Prostate gland (tissue), 2 donors: ENCODE measurements around the gene MRPL53. TPM values are rescaled to one million over a fixed set of nuclear protein-coding genes. Genes with fewer than 3 reads are reported as not detected.

Source experiments
- DNase-seq: peaks from one replicate; pipeline ENCODE4 v3.0.0-alpha.2; 2019; ENCODE audit warnings: low spot score
- H3K27ac ChIP-seq, 2 donors: fragments of 200-600 bp; sonication (generic); 2 replicates each; pipeline ENCODE4 v1.5.1; 2017 to 2019
- H3K27me3 ChIP-seq: fragments of 200-600 bp; sonication (generic); replicated peaks from 2 replicates; pipeline ENCODE4 v1.5.1; 2019; ENCODE audit not compliant: insufficient read depth
- H3K36me3 ChIP-seq, 2 donors: fragments of 200-600 bp; sonication (generic); 1 replicate in 1 of 2; 2 replicates in 1 of 2; pipeline versions ENCODE4 v1.5.1 to v1.8.1; 2017 to 2019
- H3K4me1 ChIP-seq: fragments of 200-600 bp; sonication (generic); replicated peaks from 2 replicates; pipeline ENCODE4 v1.5.1; 2019
- H3K4me3 ChIP-seq, 2 donors: fragments of 200-600 bp; sonication (generic); 2 replicates each; pipeline ENCODE4 v1.5.1; 2017 to 2019
- H3K9me3 ChIP-seq: fragments of 200-600 bp; sonication (generic); 2 replicates; pipeline ENCODE4 v1.5.1; 2017
- POLR2A ChIP-seq: fragments of 450-650 bp; IDR thresholded peaks from one replicate; pipeline ENCODE4 v1.6.1; 2016; ENCODE audit warnings: antibody characterized with exemption, mild to moderate bottlenecking
- POLR2AphosphoS5 ChIP-seq: sonication (generic); formaldehyde crosslinking; IDR thresholded peaks from one replicate; pipeline ENCODE4 v1.6.1; 2017; ENCODE audit warnings: antibody characterized with exemption
- WGBS: methylation state at CpG from one replicate; pipeline ENCODE4 v1.1.5; 2018; 5-methylcytosine and 5-hydroxymethylcytosine counted together
- intact Hi-C: fragments of 100-400 bp; cut with DNase I; formaldehyde crosslinking; loops from one replicate; pipeline ENCODE4 v1.14.2; 2022
- total RNA-seq, 2 donors: library from RNA; depleted of rRNA; stranded (reverse); fragments of >200 nt; gene quantifications; one replicate each; pipeline ENCODE4 v1.1.0, GENCODE V29; 2016
- TF ChIP-seq, protein P1 (sequence below), 4 experiments: fragments of 200-600 bp in 2 of 4; fragments of 450-650 bp in 2 of 4; sonication (generic) in 2 of 4; IDR thresholded peaks; 1 replicate in 3 of 4; 2 replicates in 1 of 4; pipeline ENCODE4 v1.5.1; 2016 to 2019; ENCODE audit warnings: antibody characterized with exemption in 4 of 4, mild to moderate bottlenecking in 2 of 4, moderate library complexity in 2 of 4

Gene MRPL53
- total RNA-seq, 2 donors from 2014 or later = 28.2 to 63.3 TPM

DNA sequence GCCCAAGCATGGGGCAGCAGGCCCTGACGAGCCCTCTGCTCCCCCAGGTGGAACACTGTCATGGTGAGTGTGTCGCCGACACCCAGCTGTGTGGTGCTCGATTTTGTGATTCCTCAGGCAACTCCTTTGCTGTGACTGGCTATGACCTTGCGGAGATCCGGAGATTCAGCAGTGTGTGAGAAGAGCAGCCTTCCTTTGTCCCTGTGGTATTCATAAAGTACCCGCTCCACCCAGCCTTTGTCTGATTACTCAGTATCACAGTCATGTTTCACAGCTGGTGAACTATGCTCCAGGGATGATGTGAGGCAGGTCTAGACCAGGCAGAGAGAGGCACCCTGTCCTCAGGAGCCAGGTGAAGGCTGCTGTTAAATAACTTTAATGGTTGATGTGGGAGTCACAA is 47.0 kb downstream of the MRPL53 start:
- intact Hi-C loops = no loop called here
- H3K27ac ChIP-seq = no peak overlapping the region
- no peaks in the 10 kb centered on the region for H3K9me3 ChIP-seq
- DNase-seq = no peak
- no peaks in the 10 kb centered on the region for H3K27me3 ChIP-seq
- no peak for TF ChIP-seq POLR2A
- TF ChIP-seq, protein P1, sequence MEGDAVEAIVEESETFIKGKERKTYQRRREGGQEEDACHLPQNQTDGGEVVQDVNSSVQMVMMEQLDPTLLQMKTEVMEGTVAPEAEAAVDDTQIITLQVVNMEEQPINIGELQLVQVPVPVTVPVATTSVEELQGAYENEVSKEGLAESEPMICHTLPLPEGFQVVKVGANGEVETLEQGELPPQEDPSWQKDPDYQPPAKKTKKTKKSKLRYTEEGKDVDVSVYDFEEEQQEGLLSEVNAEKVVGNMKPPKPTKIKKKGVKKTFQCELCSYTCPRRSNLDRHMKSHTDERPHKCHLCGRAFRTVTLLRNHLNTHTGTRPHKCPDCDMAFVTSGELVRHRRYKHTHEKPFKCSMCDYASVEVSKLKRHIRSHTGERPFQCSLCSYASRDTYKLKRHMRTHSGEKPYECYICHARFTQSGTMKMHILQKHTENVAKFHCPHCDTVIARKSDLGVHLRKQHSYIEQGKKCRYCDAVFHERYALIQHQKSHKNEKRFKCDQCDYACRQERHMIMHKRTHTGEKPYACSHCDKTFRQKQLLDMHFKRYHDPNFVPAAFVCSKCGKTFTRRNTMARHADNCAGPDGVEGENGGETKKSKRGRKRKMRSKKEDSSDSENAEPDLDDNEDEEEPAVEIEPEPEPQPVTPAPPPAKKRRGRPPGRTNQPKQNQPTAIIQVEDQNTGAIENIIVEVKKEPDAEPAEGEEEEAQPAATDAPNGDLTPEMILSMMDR (IDR thresholded peaks at IDR 0.05) = no peak
- TF ChIP-seq POLR2AphosphoS5 = no peak
- H3K4me3 ChIP-seq = no peak overlapping the region
- no peaks in the 10 kb centered on the region for H3K4me1 ChIP-seq
- WGBS = 72% methylated on average over 7 of the region's 7 CpGs
- H3K36me3 ChIP-seq = peaks cover 0 to 11% of the 10 kb centered on the region in 2 donors

DNA sequence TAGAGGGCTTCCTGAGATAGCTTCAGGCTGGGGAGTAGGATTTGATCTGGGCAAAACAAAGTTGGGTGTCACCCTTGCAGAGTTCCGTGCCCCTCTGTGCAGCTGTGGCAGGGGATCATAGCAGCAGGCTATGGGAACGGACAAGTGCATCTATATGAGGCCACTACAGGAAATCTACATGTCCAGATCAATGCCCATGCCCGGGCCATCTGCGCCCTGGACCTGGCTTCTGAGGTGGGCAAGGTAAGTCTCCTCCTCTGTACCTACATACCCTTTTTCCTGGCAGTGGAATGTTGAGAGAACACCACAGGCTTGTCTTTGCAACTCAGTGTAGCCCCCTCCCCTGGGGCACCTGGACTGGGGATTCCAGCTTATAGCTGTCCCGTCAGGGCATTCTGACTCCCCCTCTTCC is 47.5 kb downstream of the MRPL53 start:
- WGBS = 77% methylated on average over 5 of the region's 5 CpGs
- Histone ChIP-seq H3K4me3 (no peak overlapping the region), H3K4me1 (no peaks in the 10 kb centered on the region), H3K36me3 (peaks cover 0 to 11% of the 10 kb centered on the region in 2 donors), H3K9me3 (no peaks in the 10 kb centered on the region), H3K27ac (no peak overlapping the region), H3K27me3 (no peaks in the 10 kb centered on the region)
- no peak for DNase-seq
- TF ChIP-seq, protein P1 (IDR thresholded peaks at IDR 0.05) = no peak
- TF ChIP-seq POLR2AphosphoS5 (no peak), POLR2A (no peak)
- intact Hi-C loops = no loop called here

DNA sequence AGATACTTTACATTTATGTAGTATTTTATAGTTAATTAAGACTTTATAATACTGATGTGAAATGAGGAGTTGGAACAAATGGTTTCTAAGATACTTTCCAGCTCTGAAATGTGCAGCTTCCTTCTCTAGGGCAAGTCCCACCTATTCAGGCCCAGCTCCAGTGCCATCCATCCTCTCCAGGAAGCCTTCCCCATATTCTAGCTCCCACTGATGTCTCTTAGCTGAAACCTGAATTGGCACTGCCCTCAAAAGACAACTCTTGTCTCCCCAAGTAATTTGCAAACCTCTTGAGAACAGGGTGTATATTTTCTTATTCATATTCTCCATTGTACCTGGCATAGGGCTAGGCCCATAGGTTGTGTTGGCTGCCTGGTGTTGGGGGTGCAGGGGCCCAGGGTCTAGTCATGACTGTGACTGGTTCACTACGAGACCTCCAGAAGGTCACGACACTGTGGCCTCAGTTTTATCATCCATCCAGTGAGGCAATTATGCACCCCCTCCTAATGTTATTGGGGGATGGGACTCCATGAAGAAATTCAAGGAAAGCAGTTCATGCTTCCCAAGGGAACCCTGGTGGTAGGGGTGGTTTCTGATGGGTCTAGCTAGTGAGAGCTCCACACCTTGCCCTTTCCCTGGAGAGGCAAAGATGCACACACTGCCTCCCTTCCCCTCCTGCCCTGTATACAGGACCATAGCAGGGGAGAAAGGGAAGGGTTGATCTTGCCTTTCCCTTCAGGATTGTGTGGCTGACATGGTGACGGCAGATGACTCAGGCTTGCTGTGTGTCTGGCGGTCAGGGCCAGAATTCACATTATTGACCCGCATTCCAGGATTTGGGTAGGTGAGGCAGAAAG is 48.1 kb downstream of the MRPL53 start:
- intact Hi-C loops = no loop called here
- Histone ChIP-seq H3K4me1 (no peaks in the 10 kb centered on the region), H3K4me3 (no peak overlapping the region), H3K27ac (no peak overlapping the region), H3K9me3 (no peaks in the 10 kb centered on the region), H3K36me3 (peaks cover 0 to 6% of the 10 kb centered on the region in 2 donors), H3K27me3 (no peaks in the 10 kb centered on the region)
- TF ChIP-seq POLR2AphosphoS5 (no peak), POLR2A (no peak)
- TF ChIP-seq, protein P1 (IDR thresholded peaks at IDR 0.05) = no peak
- no peak for DNase-seq
- 86% methylated on average over 5 of the region's 5 CpGs for WGBS

DNA sequence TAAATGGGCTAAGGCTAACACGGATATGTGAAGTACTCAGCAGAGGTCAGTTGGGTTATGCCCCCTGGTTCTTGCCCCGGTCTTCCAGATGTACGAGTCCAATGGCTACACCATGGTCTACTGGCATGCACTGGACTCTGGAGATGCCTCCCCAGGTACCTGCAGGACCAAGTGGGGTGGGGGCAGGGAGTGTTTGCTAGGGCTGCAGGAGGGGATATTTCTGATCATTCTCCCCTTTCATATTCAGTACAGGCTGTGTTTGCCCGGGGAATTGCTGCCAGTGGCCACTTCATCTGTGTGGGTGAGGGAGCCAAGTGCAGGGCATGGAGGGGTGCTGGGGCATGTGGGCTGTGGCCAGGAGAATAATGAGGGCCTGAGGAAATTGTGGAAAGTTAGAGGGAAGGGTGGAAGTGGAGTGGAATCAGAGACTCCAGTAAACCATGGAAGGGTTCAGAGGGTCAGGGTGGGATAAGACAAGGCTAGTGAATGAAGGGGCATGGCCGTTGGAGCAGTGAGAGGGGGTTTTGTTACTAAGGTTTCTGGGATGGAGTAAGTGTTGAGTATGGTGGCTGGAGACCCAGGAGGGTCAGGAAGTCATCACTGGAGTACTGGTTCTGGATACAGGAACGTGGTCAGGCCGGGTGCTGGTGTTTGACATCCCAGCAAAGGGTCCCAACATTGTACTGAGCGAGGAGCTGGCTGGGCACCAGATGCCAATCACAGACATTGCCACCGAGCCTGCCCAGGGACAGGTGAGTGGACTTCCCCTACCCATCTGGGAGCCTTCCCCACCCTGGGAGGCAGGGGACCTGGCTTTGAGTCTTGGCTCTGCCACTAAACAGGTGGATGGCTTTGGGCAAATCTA is 49.0 kb downstream of the MRPL53 start:
- Histone ChIP-seq H3K27me3 (no peaks in the 10 kb centered on the region), H3K4me1 (no peaks in the 10 kb centered on the region), H3K4me3 (no peak overlapping the region), H3K36me3 (peaks cover 0 to under 1% of the 10 kb centered on the region in 2 donors), H3K9me3 (no peaks in the 10 kb centered on the region), H3K27ac (no peak overlapping the region)
- TF ChIP-seq POLR2A (no peak), POLR2AphosphoS5 (no peak)
- TF ChIP-seq, protein P1 (IDR thresholded peaks at IDR 0.05) = no peak
- DNase-seq = no peak
- 78% methylated on average over 9 of the region's 9 CpGs for WGBS
- intact Hi-C loops = no loop called here

Other genes starting within 250 kb of the MRPL53 start
- 10 to 100 TPM in 1 of 2 donors, 1 to 10 TPM in 1; 6.2 to 65.9 TPM for gene SLC4A5, start 129.3 kb downstream of the MRPL53 start, total RNA-seq
- gene DCTN1, start 92.4 kb downstream of the MRPL53 start, total RNA-seq = 100 to 1,000 TPM in 1 of 2 donors, 10 to 100 TPM in 1; 93.9 to 294 TPM
- 1 to 10 TPM; 6.1 to 6.8 TPM for gene C2orf81, start 51.1 kb downstream of the MRPL53 start, total RNA-seq
- 10 to 100 TPM; 11.4 to 19.4 TPM for gene WDR54, start 51.0 kb downstream of the MRPL53 start, total RNA-seq
- gene RTKN, start 30.7 kb downstream of the MRPL53 start, total RNA-seq = 10 to 100 TPM; 24.5 to 26.0 TPM
- gene INO80B, start 17.6 kb downstream of the MRPL53 start, total RNA-seq = 10 to 100 TPM; 28.3 to 46.7 TPM
- 100 to 1,000 TPM in 1 of 2 donors, 10 to 100 TPM in 1; 73.3 to 158 TPM for gene WBP1, start 14.2 kb downstream of the MRPL53 start, total RNA-seq
- gene MOGS, start 7.3 kb downstream of the MRPL53 start, total RNA-seq = 10 to 100 TPM; 57.1 to 68.3 TPM
- gene CCDC142, start 10.3 kb upstream of the MRPL53 start, total RNA-seq = 10 to 100 TPM; 28.0 to 28.3 TPM
- 10 to 100 TPM; 24.0 to 27.6 TPM for gene TTC31, start 10.4 kb upstream of the MRPL53 start, total RNA-seq
- gene LBX2, start 26.9 kb upstream of the MRPL53 start, total RNA-seq = 1 to 10 TPM in 1 of 2 donors, not detected in 1; 1.2 TPM
- gene PCGF1, start 35.0 kb upstream of the MRPL53 start, total RNA-seq = 10 to 100 TPM; 13.6 to 14.7 TPM
- under 1 TPM in 1 of 2 donors, not detected in 1; 0.97 TPM for gene TLX2, start 41.8 kb upstream of the MRPL53 start, total RNA-seq
- gene DQX1, start 53.6 kb upstream of the MRPL53 start, total RNA-seq = not detected
- gene AUP1, start 57.0 kb upstream of the MRPL53 start, total RNA-seq = 100 to 1,000 TPM; 101 to 124 TPM
- 10 to 100 TPM; 19.1 to 37.9 TPM for gene HTRA2, start 57.3 kb upstream of the MRPL53 start, total RNA-seq
- 10 to 100 TPM in 1 of 2 donors, 1 to 10 TPM in 1; 1.3 to 10.7 TPM for gene LOXL3, start 81.3 kb upstream of the MRPL53 start, total RNA-seq
- gene DOK1, start 82.0 kb upstream of the MRPL53 start, total RNA-seq = 10 to 100 TPM in 1 of 2 donors, 1 to 10 TPM in 1; 4.5 to 18.9 TPM
- 10 to 100 TPM in 1 of 2 donors, under 1 TPM in 1; 0.18 to 10.9 TPM for gene M1AP, start 175.7 kb upstream of the MRPL53 start, total RNA-seq
- 10 to 100 TPM; 12.3 to 16.5 TPM for gene SEMA4F, start 181.6 kb upstream of the MRPL53 start, total RNA-seq